MCF 10A (cell line): ENCODE measurements around the gene BICD2. TPM values are rescaled to one million over a fixed set of nuclear protein-coding genes. Genes with fewer than 3 reads are reported as not detected.
A peak's percentile ranks its signal among the peaks of the same experiment; 100 is the strongest.

Experiments used
- BruUV-seq: library from RNA; stranded (reverse); fragments of 400-500 nt; replicated peaks from 2 replicates; lab custom pipeline; 2021; lab: Mats Ljungman, UMichigan
- CTCF ChIA-PET: fragments of 300-600 bp; sonication (Branson Sonifier 250); formaldehyde crosslinking; extraction: SDS; loops from one replicate; lab custom pipeline; 2021; ENCODE audit warnings: antibody characterized with exemption, inconsistent platforms; lab: Yijun Ruan, JAX
- POLR2A ChIA-PET: fragments of 300-600, 350-650 bp; sonication (Branson Sonifier 250); formaldehyde crosslinking; extraction: SDS; loops from one replicate; lab custom pipeline; 2020; ENCODE audit warnings: antibody characterized with exemption, inconsistent platforms; lab: Yijun Ruan, JAX
- DNase-seq: peaks from one replicate; pipeline ENCODE4 v3.0.0-alpha.2; 2018; ENCODE audit not compliant: unreplicated experiment
- H3K27ac Mint-ChIP-seq: one replicate; pipeline ENCODE4 v1.8.0; 2022; ENCODE audit warnings: mild to moderate bottlenecking, low read depth, mixed read lengths; ENCODE audit not compliant: unreplicated experiment
- H3K27me3 Mint-ChIP-seq: one replicate; pipeline ENCODE4 v1.8.0; 2022; ENCODE audit warnings: mixed read lengths; ENCODE audit not compliant: insufficient read depth, unreplicated experiment
- H3K36me3 Mint-ChIP-seq: one replicate; pipeline ENCODE4 v1.8.0; 2022; ENCODE audit warnings: mild to moderate bottlenecking, moderate library complexity, mixed read lengths; ENCODE audit not compliant: insufficient read depth, unreplicated experiment
- H3K4me1 Mint-ChIP-seq: one replicate; pipeline ENCODE4 v1.8.0; 2022; ENCODE audit warnings: mixed read lengths; ENCODE audit not compliant: insufficient read depth, unreplicated experiment
- H3K4me3 Mint-ChIP-seq: one replicate; pipeline ENCODE4 v1.8.0; 2022; ENCODE audit warnings: mild to moderate bottlenecking, moderate library complexity, mixed read lengths; ENCODE audit not compliant: unreplicated experiment
- H3K9me3 Mint-ChIP-seq: one replicate; pipeline ENCODE4 v1.8.0; 2022; ENCODE audit warnings: mixed read lengths; ENCODE audit not compliant: unreplicated experiment
- CTCF ChIP-seq: fragments of 200-600 bp; IDR thresholded peaks from one replicate; pipeline ENCODE4 v1.8.0; 2022; ENCODE audit warnings: antibody characterized with exemption, mild to moderate bottlenecking; ENCODE audit not compliant: unreplicated experiment
- intact Hi-C: fragments of 100-400 bp; cut with micrococcal nuclease; formaldehyde crosslinking; loops from 2 replicates; pipeline ENCODE4 v1.14.1; 2022
- total RNA-seq: library from RNA; stranded (reverse); gene quantifications from 2 replicates; pipeline ENCODE4 v1.2.3, GENCODE V29; 2022

The BICD2 gene
- total RNA-seq, 1 experiment from 2014 or later, result 23.5 TPM

DNA sequence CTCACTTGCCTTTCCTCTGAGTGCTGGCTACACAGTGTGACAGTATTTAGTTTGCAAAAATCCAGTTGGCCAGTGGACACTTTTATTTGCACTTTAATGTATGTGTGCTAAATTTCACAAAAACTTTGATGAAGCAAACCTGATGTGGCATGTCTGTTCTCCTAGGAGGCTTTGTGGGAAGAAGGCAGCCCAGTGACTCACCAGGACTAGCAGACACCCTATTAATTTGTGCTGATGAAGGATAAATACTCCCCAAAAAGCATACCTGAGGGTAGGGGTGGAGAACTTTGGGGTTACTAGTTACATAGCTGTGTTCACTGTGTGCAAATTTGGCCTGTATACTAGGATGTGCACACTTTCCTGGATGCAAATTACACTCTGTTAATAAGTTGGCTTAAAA lies 55.4 kb downstream of the BICD2 start:
- DNase-seq, result peak; percentile 10
- TF ChIP-seq CTCF, result no peak
- POLR2A ChIA-PET, result no interaction called here
- Mint-ChIP-seq H3K9me3 (no peaks in the 10 kb centered on the region), H3K27ac (no peak overlapping the region), H3K4me3 (no peak overlapping the region), H3K27me3 (no peaks in the 10 kb centered on the region), H3K36me3 (peaks cover 58% of the 10 kb centered on the region), H3K4me1 (peaks cover 25% of the 10 kb centered on the region)
- intact Hi-C loops, result no loop called here
- no TSS peak for BruUV-seq
- CTCF ChIA-PET, result no interaction called here

DNA sequence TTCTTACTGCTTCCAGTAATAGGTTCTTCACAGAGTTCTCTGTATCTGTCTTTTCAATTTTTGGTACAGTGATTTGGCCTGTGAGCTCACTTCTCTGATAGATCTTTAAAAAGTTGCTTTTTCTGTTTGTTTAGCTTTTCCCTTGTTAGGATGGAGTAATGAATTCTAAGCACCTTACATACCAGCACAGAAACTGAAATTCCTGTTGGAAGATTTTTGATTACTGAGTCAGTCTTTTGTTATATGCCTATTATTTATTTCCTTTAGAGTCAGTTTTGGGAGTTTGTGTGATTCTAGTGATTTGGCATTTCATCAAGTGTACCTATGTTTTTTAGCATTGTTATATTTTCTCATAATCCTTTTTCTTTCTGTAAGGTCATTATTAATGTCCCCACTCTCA lies 57.1 kb downstream of the BICD2 start:
- BruUV-seq, result no TSS peak
- no peaks in the 10 kb centered on the region for H3K27me3 Mint-ChIP-seq
- no peak overlapping the region for H3K4me3 Mint-ChIP-seq
- ChIA-PET CTCF (interaction anchor here (0.7 to 1.2 kb wide), 2 partner anchors 8 to 9 kb away, joined by 3 to 4 read pairs; no protein-coding TSS in a partner anchor), POLR2A (interaction anchor here (0.8 to 2.5 kb wide), 3 partner anchors 8 to 36 kb away, joined by 3 to 17 read pairs (median 3); partner anchors contain the start of gene IPPK)
- peak overlapping the region; percentile 74 for H3K27ac Mint-ChIP-seq
- peaks cover 42% of the 10 kb centered on the region for H3K36me3 Mint-ChIP-seq
- DNase-seq, result no peak
- TF ChIP-seq CTCF, result no peak
- intact Hi-C loops, result no loop called here
- peaks cover 25% of the 10 kb centered on the region for H3K4me1 Mint-ChIP-seq
- no peaks in the 10 kb centered on the region for H3K9me3 Mint-ChIP-seq

DNA sequence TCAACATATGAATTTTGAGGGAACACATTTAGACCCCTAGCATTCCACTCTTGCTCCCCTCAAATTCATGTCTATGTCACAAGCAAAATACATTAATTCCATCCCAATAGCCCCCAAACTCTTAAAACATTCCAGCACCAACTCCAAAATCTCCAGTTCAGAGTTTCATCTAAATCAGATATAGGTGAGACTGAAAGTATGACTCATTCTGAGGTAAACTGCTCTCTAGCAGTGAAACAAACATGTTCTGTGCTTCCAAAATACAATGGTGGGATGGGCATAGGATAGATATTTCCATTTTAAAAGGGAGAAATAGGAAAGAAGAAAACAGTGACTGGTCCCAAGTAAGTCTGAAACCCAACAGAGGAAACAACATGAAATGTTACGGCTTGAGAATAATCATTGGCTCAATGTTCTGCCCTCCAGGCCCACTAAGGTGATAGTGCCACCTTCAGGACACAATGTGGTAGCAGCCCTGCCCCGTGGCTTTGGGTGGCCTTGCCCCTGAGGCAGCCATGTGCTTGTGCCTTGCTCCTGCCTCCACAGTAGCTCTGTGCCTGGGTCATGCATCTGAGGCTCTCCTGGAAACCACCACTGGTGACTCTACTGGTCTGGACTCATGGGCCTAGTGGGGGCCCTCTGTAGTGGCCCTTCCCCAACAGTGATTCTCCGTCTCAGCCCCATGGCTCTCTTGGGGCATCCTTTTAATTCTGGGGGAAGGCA lies 58.3 kb downstream of the BICD2 start:
- H3K9me3 Mint-ChIP-seq, result no peaks in the 10 kb centered on the region
- BruUV-seq, result no TSS peak
- DNase-seq, result peak; percentile 74
- intact Hi-C loops, result no loop called here
- H3K4me1 Mint-ChIP-seq, result peaks cover 25% of the 10 kb centered on the region
- H3K27ac Mint-ChIP-seq, result peak overlapping the region; percentile 74
- H3K27me3 Mint-ChIP-seq, result no peaks in the 10 kb centered on the region
- TF ChIP-seq CTCF, result peak; percentile 57
- CTCF ChIA-PET, result interaction anchor here (0.6 to 1.2 kb wide), 3 partner anchors 9 to 91 kb away, joined by 3 to 4 read pairs (median 3); no protein-coding TSS in a partner anchor
- peaks cover 31% of the 10 kb centered on the region for H3K36me3 Mint-ChIP-seq
- H3K4me3 Mint-ChIP-seq, result no peak overlapping the region
- POLR2A ChIA-PET, result interaction anchor here (1.2 to 2.5 kb wide), 2 partner anchors 10 to 35 kb away, joined by 3 to 17 read pairs; partner anchors contain the start of gene IPPK

GRCh38 chr9:92704528-92704927 lies 60.1 kb downstream of the BICD2 start:
- H3K9me3 Mint-ChIP-seq, result no peaks in the 10 kb centered on the region
- peak; percentile 17 for DNase-seq
- H3K4me3 Mint-ChIP-seq, result no peak overlapping the region
- CTCF ChIA-PET, result interaction anchor here (0.6 to 2.2 kb wide), 4 partner anchors 9 to 34 kb away, joined by 3 to 6 read pairs (median 4); no protein-coding TSS in a partner anchor
- H3K27ac Mint-ChIP-seq, result no peak overlapping the region
- POLR2A ChIA-PET, result interaction anchor here (1.0 to 1.5 kb wide), 2 partner anchors 10 to 35 kb away, joined by 3 to 7 read pairs; partner anchors contain the start of gene IPPK
- intact Hi-C loops, result no loop called here
- peaks cover 16% of the 10 kb centered on the region for H3K36me3 Mint-ChIP-seq
- H3K4me1 Mint-ChIP-seq, result peaks cover 25% of the 10 kb centered on the region
- no TSS peak for BruUV-seq
- H3K27me3 Mint-ChIP-seq, result no peaks in the 10 kb centered on the region
- TF ChIP-seq CTCF, result no peak
